T-helper 1 cell treated with Interleukin-12 subunit alpha and Interleukin-12 subunit beta and Interleukin-4 antibody, amounts not matched to agents 30 μg/mL and 1 μg/mL, for 36 hours (primary cell): ENCODE data around the gene ABCB8.

Experiments
- H3K27ac Mint-ChIP-seq: one replicate; pipeline ENCODE4 v1.8.0; 2021; ENCODE audit warnings: mild to moderate bottlenecking, mixed read lengths
- H3K27me3 Mint-ChIP-seq: one replicate; pipeline ENCODE4 v1.8.0; 2021; ENCODE audit warnings: low read depth, mixed read lengths
- H3K36me3 Mint-ChIP-seq: one replicate; pipeline ENCODE4 v1.8.0; 2021; ENCODE audit warnings: low read depth, mixed read lengths
- H3K4me1 Mint-ChIP-seq: one replicate; pipeline ENCODE4 v1.8.0; 2021; ENCODE audit warnings: low read depth, mixed read lengths
- H3K4me3 Mint-ChIP-seq: one replicate; pipeline ENCODE4 v1.8.0; 2021; ENCODE audit warnings: mild to moderate bottlenecking, moderate library complexity, mixed read lengths
- H3K9me3 Mint-ChIP-seq: one replicate; pipeline ENCODE4 v1.8.0; 2021; ENCODE audit warnings: mixed read lengths

The ABCB8 gene

GRCh38 chr7:151089893-151090730 lies 61.9 kb downstream of the ABCB8 start:
- Mint-ChIP-seq H3K9me3 (no peaks in the 10 kb centered on the region), H3K27ac (no peak overlapping the region), H3K4me1 (peaks cover 23% of the 10 kb centered on the region), H3K27me3 (peaks cover 12% of the 10 kb centered on the region), H3K36me3 (no peaks in the 10 kb centered on the region), H3K4me3 (no peak overlapping the region)

GRCh38 chr7:151091003-151091402 lies 62.8 kb downstream of the ABCB8 start:
- no peak overlapping the region for H3K27ac Mint-ChIP-seq
- no peaks in the 10 kb centered on the region for H3K36me3 Mint-ChIP-seq
- no peaks in the 10 kb centered on the region for H3K9me3 Mint-ChIP-seq
- H3K27me3 Mint-ChIP-seq: peaks cover 4% of the 10 kb centered on the region
- peaks cover 15% of the 10 kb centered on the region for H3K4me1 Mint-ChIP-seq
- no peak overlapping the region for H3K4me3 Mint-ChIP-seq

GRCh38 chr7:151091431-151091830 lies 63.2 kb downstream of the ABCB8 start:
- H3K4me1 Mint-ChIP-seq: peaks cover 15% of the 10 kb centered on the region
- H3K9me3 Mint-ChIP-seq: no peaks in the 10 kb centered on the region
- peaks cover 4% of the 10 kb centered on the region for H3K27me3 Mint-ChIP-seq
- no peak overlapping the region for H3K27ac Mint-ChIP-seq
- H3K4me3 Mint-ChIP-seq: no peak overlapping the region
- H3K36me3 Mint-ChIP-seq: no peaks in the 10 kb centered on the region

- Mint-ChIP-seq H3K27me3 (peaks cover 4% of the 10 kb centered on the region), H3K27ac (no peak overlapping the region), H3K9me3 (no peaks in the 10 kb centered on the region), H3K4me1 (peaks cover 15% of the 10 kb centered on the region), H3K36me3 (no peaks in the 10 kb centered on the region), H3K4me3 (no peak overlapping the region)
Measured at GRCh38 chr7:151091988-151092387, 63.7 kb downstream of the ABCB8 start.

- H3K9me3 Mint-ChIP-seq: no peaks in the 10 kb centered on the region
- H3K27me3 Mint-ChIP-seq: peaks cover 4% of the 10 kb centered on the region
- H3K4me3 Mint-ChIP-seq: no peak overlapping the region
- no peaks in the 10 kb centered on the region for H3K36me3 Mint-ChIP-seq
- H3K4me1 Mint-ChIP-seq: peaks cover 11% of the 10 kb centered on the region
- H3K27ac Mint-ChIP-seq: no peak overlapping the region
Measured at GRCh38 chr7:151093748-151094147, 65.5 kb downstream of the ABCB8 start.

- Mint-ChIP-seq H3K27me3 (no peaks in the 10 kb centered on the region), H3K27ac (no peak overlapping the region), H3K4me3 (no peak overlapping the region), H3K9me3 (no peaks in the 10 kb centered on the region), H3K4me1 (peaks cover 3% of the 10 kb centered on the region), H3K36me3 (no peaks in the 10 kb centered on the region)
Measured at GRCh38 chr7:151094675-151095074, 66.4 kb downstream of the ABCB8 start.

- Mint-ChIP-seq H3K36me3 (no peaks in the 10 kb centered on the region), H3K27ac (no peak overlapping the region), H3K4me1 (peaks cover 2% of the 10 kb centered on the region), H3K4me3 (no peak overlapping the region), H3K9me3 (no peaks in the 10 kb centered on the region), H3K27me3 (no peaks in the 10 kb centered on the region)
Measured at GRCh38 chr7:151095123-151095797, 67.0 kb downstream of the ABCB8 start.

- Mint-ChIP-seq H3K9me3 (no peaks in the 10 kb centered on the region), H3K36me3 (no peaks in the 10 kb centered on the region), H3K4me3 (no peak overlapping the region), H3K4me1 (peaks cover 2% of the 10 kb centered on the region), H3K27me3 (no peaks in the 10 kb centered on the region), H3K27ac (no peak overlapping the region)
Measured at GRCh38 chr7:151095828-151096475, 67.7 kb downstream of the ABCB8 start.
